SK-N-SH treated with all-trans-retinoic acid at 6 μM for 48 hours (cell line): ENCODE measurements around the gene RAB39B.
A peak's percentile ranks its signal among the peaks of the same experiment; 100 is the strongest.

ENCODE experiments used
- ATAC-seq: fragments of 200-7000 bp; cut with Tn5 transposase; 3 replicates; pipeline ENCODE4 v1.9.1; 2020; ENCODE audit warnings: mild to moderate bottlenecking, moderate library complexity
- ARNTL ChIP-seq: fragments of 450-650 bp; formaldehyde crosslinking; IDR thresholded peaks from 2 replicates; pipeline ENCODE4 v1.5.0; 2020; ENCODE audit warnings: low read depth, mild to moderate bottlenecking, moderate library complexity, borderline replicate concordance
- BACH2 ChIP-seq: fragments of 250-450 bp; sonication (Bioruptor Pico); IDR thresholded peaks from 2 replicates; pipeline ENCODE4 v1.9.0; 2021; ENCODE audit warnings: mild to moderate bottlenecking, borderline replicate concordance
- CSDC2 ChIP-seq: fragments of 250-450 bp; sonication (Bioruptor Pico); IDR thresholded peaks from 2 replicates; pipeline ENCODE4 v1.5.0; 2020; ENCODE audit warnings: mild to moderate bottlenecking, moderate library complexity
- ESRRG ChIP-seq: fragments of 250-450 bp; sonication (Bioruptor Pico); IDR thresholded peaks from 2 replicates; pipeline ENCODE4 v1.6.1; 2021; ENCODE audit warnings: mild to moderate bottlenecking
- GLIS3 ChIP-seq: fragments of 250-450 bp; sonication (Bioruptor Pico); IDR thresholded peaks from 2 replicates; pipeline ENCODE4 v1.5.0; 2020; ENCODE audit warnings: mild to moderate bottlenecking, moderate library complexity
- ISL1 ChIP-seq: fragments of 250-450 bp; sonication (Bioruptor Pico); IDR thresholded peaks from 2 replicates; pipeline ENCODE4 v2.1.2; 2022; ENCODE audit warnings: mild to moderate bottlenecking, moderate library complexity
- OSR1 ChIP-seq: fragments of 250-450 bp; sonication (Bioruptor Pico); IDR thresholded peaks from 2 replicates; pipeline ENCODE4 v1.8.0; 2022; ENCODE audit warnings: moderate library complexity, mild to moderate bottlenecking, inconsistent platforms
- PPARA ChIP-seq: fragments of 250-450 bp; sonication (Bioruptor Pico); IDR thresholded peaks from 2 replicates; pipeline ENCODE4 v1.5.0; 2020; ENCODE audit warnings: mild to moderate bottlenecking, borderline replicate concordance
- SNAI2 ChIP-seq: fragments of 250-450 bp; sonication (Bioruptor Pico); IDR thresholded peaks from 2 replicates; pipeline ENCODE4 v1.5.0; 2020; ENCODE audit warnings: mild to moderate bottlenecking, moderate library complexity
- TOX ChIP-seq: fragments of 250-450 bp; sonication (Bioruptor Pico); IDR thresholded peaks from 2 replicates; pipeline ENCODE4 v1.8.0; 2021; ENCODE audit warnings: mild to moderate bottlenecking, moderate library complexity, borderline replicate concordance
- ZC3H10 ChIP-seq: fragments of 250-450 bp; sonication (Bioruptor Pico); IDR thresholded peaks from 2 replicates; pipeline ENCODE4 v1.5.1; 2021; ENCODE audit warnings: mild to moderate bottlenecking, moderate library complexity
- ZFP3 ChIP-seq: fragments of 250-450 bp; sonication (Bioruptor Pico); IDR thresholded peaks from 2 replicates; pipeline ENCODE4 v1.5.0; 2020; ENCODE audit warnings: mild to moderate bottlenecking, moderate library complexity
- ZFP30 ChIP-seq: fragments of 450-650 bp; formaldehyde crosslinking; IDR thresholded peaks from 2 replicates; pipeline ENCODE4 v1.5.0; 2022; ENCODE audit warnings: mild to moderate bottlenecking, moderate library complexity
- ZNF565 ChIP-seq: fragments of 450-650 bp; formaldehyde crosslinking; conservative IDR thresholded peaks from 2 replicates; pipeline ENCODE4 v1.5.0; 2020; ENCODE audit warnings: low read depth, mild to moderate bottlenecking, moderate library complexity
- ZNF70 ChIP-seq: fragments of 450-650 bp; formaldehyde crosslinking; IDR thresholded peaks from 2 replicates; pipeline ENCODE4 v1.5.0; 2020; ENCODE audit warnings: mild to moderate bottlenecking, moderate library complexity
- ZNF8 ChIP-seq: fragments of 450-650 bp; formaldehyde crosslinking; IDR thresholded peaks from 2 replicates; pipeline ENCODE4 v1.5.0; 2020; ENCODE audit warnings: mild to moderate bottlenecking, moderate library complexity
- TF ChIP-seq, protein P1 (sequence below): fragments of 250-450 bp; sonication (Bioruptor Pico); IDR thresholded peaks from 2 replicates; pipeline ENCODE4 v1.5.0; 2020; ENCODE audit warnings: mild to moderate bottlenecking, moderate library complexity
- TF ChIP-seq, protein P2 (sequence below): fragments of 250-450 bp; sonication (Bioruptor Pico); IDR thresholded peaks from 2 replicates; pipeline ENCODE4 v1.5.1; 2020; ENCODE audit warnings: low read depth, mild to moderate bottlenecking, moderate library complexity
- TF ChIP-seq, protein P3 (sequence below): fragments of 250-450 bp; sonication (Bioruptor Pico); IDR thresholded peaks from 2 replicates; pipeline ENCODE4 v1.8.0; 2021; ENCODE audit warnings: low read depth, mild to moderate bottlenecking, moderate library complexity, borderline replicate concordance

The RAB39B gene

DNA sequence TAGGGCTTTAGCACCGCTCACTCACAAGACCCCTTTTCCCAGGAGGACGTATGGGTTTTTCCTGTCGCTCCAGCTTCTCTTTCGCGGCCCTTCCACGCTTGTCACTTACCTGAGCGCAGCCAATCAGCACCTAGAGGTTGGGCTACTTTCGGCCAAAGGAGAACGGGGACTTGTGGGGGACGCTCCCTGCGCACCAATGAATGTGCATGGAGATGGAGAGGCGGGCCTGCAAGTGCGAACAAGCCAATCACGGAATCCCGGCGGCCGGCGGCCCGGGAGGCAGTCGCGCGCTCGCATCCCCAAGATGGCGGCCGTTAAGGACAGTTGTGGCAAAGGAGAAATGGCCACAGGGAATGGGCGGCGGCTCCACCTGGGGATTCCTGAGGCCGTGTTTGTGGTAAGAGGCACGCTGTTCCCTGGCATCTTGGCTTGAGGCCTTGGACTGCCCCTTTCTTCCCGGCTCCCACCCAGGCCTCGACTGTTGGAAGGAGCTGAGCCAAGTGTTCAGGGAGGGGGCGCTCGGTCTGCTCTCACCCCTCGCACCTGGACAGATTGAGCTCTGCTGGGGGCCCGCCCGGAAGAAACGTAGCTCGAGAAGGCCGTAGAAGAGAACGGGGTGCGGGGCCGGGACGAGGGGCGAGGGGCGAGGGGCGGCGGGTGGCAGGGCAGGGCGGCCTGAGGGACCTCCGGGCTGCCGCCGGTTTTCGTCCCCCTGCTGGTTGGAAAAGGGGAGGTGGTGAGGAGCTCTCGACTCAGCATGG is 47.9 kb downstream of the RAB39B start, which contains the start of gene VBP1:
Gene VBP1 (plus strand): TSS at position 282 of the 761 bp plus-strand sequence. CDS start 23 bp downstream, at position 305.
- TF ChIP-seq ESRRG (CRISPR knock-in tag) (no peak), ZFP3 (CRISPR knock-in tag) (no peak), CSDC2 (CRISPR knock-in tag) (no peak), GLIS3 (CRISPR knock-in tag) (no peak), ZNF565 (no peak), ZNF70 (no peak), BACH2 (CRISPR knock-in tag) (no peak), ARNTL (no peak), SNAI2 (CRISPR knock-in tag) (no peak), TOX (CRISPR knock-in tag) (no peak), OSR1 (CRISPR knock-in tag) (no peak), ISL1 (CRISPR knock-in tag) (no peak)
- TF ChIP-seq, protein P1, sequence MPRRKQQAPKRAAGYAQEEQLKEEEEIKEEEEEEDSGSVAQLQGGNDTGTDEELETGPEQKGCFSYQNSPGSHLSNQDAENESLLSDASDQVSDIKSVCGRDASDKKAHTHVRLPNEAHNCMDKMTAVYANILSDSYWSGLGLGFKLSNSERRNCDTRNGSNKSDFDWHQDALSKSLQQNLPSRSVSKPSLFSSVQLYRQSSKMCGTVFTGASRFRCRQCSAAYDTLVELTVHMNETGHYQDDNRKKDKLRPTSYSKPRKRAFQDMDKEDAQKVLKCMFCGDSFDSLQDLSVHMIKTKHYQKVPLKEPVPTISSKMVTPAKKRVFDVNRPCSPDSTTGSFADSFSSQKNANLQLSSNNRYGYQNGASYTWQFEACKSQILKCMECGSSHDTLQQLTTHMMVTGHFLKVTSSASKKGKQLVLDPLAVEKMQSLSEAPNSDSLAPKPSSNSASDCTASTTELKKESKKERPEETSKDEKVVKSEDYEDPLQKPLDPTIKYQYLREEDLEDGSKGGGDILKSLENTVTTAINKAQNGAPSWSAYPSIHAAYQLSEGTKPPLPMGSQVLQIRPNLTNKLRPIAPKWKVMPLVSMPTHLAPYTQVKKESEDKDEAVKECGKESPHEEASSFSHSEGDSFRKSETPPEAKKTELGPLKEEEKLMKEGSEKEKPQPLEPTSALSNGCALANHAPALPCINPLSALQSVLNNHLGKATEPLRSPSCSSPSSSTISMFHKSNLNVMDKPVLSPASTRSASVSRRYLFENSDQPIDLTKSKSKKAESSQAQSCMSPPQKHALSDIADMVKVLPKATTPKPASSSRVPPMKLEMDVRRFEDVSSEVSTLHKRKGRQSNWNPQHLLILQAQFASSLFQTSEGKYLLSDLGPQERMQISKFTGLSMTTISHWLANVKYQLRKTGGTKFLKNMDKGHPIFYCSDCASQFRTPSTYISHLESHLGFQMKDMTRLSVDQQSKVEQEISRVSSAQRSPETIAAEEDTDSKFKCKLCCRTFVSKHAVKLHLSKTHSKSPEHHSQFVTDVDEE (CRISPR knock-in tag): no peak
- TF ChIP-seq, protein P2, sequence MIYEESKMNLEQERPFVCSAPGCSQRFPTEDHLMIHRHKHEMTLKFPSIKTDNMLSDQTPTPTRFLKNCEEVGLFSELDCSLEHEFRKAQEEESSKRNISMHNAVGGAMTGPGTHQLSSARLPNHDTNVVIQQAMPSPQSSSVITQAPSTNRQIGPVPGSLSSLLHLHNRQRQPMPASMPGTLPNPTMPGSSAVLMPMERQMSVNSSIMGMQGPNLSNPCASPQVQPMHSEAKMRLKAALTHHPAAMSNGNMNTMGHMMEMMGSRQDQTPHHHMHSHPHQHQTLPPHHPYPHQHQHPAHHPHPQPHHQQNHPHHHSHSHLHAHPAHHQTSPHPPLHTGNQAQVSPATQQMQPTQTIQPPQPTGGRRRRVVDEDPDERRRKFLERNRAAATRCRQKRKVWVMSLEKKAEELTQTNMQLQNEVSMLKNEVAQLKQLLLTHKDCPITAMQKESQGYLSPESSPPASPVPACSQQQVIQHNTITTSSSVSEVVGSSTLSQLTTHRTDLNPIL (CRISPR knock-in tag): no peak
- TF ChIP-seq, protein P3, sequence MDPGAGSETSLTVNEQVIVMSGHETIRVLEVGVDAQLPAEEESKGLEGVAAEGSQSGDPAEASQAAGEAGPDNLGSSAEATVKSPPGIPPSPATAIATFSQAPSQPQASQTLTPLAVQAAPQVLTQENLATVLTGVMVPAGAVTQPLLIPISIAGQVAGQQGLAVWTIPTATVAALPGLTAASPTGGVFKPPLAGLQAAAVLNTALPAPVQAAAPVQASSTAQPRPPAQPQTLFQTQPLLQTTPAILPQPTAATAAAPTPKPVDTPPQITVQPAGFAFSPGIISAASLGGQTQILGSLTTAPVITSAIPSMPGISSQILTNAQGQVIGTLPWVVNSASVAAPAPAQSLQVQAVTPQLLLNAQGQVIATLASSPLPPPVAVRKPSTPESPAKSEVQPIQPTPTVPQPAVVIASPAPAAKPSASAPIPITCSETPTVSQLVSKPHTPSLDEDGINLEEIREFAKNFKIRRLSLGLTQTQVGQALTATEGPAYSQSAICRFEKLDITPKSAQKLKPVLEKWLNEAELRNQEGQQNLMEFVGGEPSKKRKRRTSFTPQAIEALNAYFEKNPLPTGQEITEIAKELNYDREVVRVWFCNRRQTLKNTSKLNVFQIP (CRISPR knock-in tag): no peak
- TF ChIP-seq, all 23 proteins: peak for 0
- ATAC-seq: peak; percentile 98

DNA sequence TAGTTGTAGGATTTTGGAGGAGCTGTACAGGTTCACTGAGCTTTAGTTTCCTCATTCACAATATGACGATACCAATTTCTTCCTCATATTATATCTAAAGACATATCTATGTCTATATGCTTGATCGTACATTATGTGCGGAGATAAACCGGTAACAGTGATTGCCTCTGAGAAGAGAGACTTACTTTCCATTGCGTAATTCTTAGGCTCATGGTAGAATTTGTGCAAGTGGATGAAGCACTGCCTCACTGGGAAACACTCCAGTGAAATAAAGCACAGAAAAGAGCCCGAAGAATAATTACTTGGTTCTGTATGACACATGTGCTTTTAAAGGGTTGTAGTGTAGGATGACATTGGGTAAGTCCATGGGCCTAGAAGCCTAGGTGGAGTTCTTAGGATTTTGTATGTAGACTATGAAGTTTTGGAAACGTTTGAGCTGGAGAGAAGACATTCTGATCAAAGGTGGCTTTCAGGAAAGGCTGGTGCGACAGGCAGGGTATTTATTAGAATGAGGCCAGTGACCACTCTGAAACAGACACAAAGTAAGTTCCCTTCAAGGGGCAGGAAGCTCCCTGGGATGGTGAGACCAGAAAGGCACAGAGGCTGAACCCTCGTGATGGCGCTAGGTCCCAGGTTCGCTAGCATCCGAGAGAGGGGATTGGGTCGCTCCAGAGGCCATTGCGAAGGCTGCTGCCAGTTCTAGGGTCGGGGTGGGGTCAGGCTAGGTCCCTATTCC is 48.7 kb downstream of the RAB39B start:
- TF ChIP-seq ZFP30 (CRISPR knock-in tag) (no peak), PPARA (CRISPR knock-in tag) (no peak), BACH2 (CRISPR knock-in tag) (no peak), ESRRG (CRISPR knock-in tag) (no peak), GLIS3 (CRISPR knock-in tag) (no peak), ZC3H10 (no peak), ZNF8 (CRISPR knock-in tag) (no peak), OSR1 (CRISPR knock-in tag) (no peak), TOX (CRISPR knock-in tag) (no peak), CSDC2 (CRISPR knock-in tag) (no peak)
- TF ChIP-seq, protein P1 (CRISPR knock-in tag): no peak
- peak; percentile 25 for ATAC-seq

DNA sequence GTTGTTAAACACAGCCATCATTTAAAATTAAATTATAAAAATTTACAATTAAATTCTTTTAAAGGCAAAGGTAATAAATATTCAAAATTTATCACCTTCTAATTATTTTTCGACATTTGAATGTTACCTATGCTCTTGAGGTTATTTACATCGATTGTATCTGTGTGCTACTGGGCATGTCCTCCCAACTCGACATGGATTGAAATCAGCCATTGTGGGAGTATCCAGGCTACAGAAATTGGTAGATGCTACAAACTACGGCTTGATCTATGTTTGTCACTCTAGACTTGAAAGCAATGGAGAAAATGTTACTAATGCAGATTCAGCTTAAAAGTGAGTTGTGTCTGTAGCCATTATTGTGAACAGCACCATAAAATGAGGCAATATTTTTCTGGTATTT is 50.6 kb downstream of the RAB39B start:
- TF ChIP-seq CSDC2 (CRISPR knock-in tag): no peak
- no peak for TF ChIP-seq ISL1 (CRISPR knock-in tag)
- TF ChIP-seq OSR1 (CRISPR knock-in tag): no peak
- no peak for TF ChIP-seq ESRRG (CRISPR knock-in tag)
- no peak for TF ChIP-seq ZC3H10
- no peak for TF ChIP-seq ARNTL
- TF ChIP-seq, all 23 proteins: peak for 0
- no peak for ATAC-seq
